ENCODE results near the gene SHB.

The SHB gene

DNA sequence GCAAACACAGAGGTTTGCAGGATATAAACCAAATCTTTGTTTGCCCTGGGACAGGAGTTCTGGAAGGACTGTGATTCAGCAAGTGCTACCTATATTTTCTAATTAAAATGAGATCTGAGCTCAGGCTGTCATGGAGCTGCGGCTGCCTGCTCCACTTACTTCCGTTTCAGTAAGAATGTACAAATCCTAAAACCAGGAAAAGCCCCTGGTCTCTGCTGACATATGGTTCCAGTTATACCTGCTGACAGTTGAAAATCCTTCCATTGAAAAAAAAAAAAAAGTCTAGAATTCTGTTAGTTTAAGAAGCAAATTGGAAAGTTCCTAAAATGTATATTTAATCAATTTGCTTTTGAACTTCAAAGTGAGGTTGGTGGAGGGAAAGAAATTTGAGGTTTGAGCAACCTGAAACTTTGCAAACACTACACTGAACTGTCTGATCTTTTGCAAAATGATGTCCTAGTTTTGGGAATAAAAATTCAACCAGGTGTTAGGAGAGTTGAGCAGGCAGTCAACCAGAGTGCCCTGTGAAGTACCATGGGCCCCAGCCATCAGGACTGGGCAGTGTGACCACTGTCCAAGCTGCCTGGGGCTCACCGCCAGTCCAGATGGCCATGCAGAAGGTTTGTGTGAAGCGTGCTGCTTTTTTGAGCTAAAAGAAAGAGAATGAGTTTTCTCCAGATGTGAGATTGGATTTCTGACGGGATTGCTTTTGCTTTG is 50.6 kb downstream of the SHB start:
- peak overlapping the region; percentile 49 for H3K9ac ChIP-seq (ENCODE audit: low read length)
- no peaks in the 10 kb centered on the region for H3K9me3 ChIP-seq (ENCODE audit: control insufficient read depth, insufficient read depth, low read depth, low read length)
- no peak overlapping the region for H3K4me3 ChIP-seq (ENCODE audit: low read depth, low read length)
- H3K27ac ChIP-seq (ENCODE audit: low read depth, low read length): peak overlapping the region; percentile 74
- H3K4me1 ChIP-seq (ENCODE audit: control insufficient read depth, insufficient read depth, low read length): peaks cover 82% of the 10 kb centered on the region
- peaks cover 13% of the 10 kb centered on the region; the same call in 1 of the 2 replicates for H3K36me3 ChIP-seq (ENCODE audit: control insufficient read depth, insufficient read depth, low read length)
- H3K27me3 ChIP-seq (ENCODE audit: control insufficient read depth, insufficient read depth, low read length): no peaks in the 10 kb centered on the region

DNA sequence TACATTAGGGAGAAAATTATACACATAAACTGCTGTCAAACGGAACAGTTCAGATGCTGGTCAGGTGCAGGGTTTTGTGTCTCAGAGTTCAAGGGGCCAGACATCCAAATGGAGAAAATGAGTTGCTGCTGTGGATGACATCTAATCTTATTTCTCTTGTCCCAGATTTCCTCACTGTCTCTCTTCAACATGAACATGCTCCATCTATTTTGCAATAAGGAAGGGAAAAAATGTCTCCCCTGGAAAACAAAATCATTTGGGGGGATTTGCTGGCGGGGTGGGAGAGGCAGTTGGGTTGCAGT is 51.2 kb downstream of the SHB start:
- Histone ChIP-seq H3K4me1 (ENCODE audit: control insufficient read depth, insufficient read depth, low read length) (peaks cover 76% of the 10 kb centered on the region), H3K9me3 (ENCODE audit: control insufficient read depth, insufficient read depth, low read depth, low read length) (no peaks in the 10 kb centered on the region), H3K4me3 (ENCODE audit: low read depth, low read length) (no peak overlapping the region), H3K27ac (ENCODE audit: low read depth, low read length) (peak overlapping the region; percentile 74), H3K9ac (ENCODE audit: low read length) (peak overlapping the region; percentile 78), H3K36me3 (ENCODE audit: control insufficient read depth, insufficient read depth, low read length) (peaks cover 15% of the 10 kb centered on the region; the same call in 1 of the 2 replicates), H3K27me3 (ENCODE audit: control insufficient read depth, insufficient read depth, low read length) (no peaks in the 10 kb centered on the region)

DNA sequence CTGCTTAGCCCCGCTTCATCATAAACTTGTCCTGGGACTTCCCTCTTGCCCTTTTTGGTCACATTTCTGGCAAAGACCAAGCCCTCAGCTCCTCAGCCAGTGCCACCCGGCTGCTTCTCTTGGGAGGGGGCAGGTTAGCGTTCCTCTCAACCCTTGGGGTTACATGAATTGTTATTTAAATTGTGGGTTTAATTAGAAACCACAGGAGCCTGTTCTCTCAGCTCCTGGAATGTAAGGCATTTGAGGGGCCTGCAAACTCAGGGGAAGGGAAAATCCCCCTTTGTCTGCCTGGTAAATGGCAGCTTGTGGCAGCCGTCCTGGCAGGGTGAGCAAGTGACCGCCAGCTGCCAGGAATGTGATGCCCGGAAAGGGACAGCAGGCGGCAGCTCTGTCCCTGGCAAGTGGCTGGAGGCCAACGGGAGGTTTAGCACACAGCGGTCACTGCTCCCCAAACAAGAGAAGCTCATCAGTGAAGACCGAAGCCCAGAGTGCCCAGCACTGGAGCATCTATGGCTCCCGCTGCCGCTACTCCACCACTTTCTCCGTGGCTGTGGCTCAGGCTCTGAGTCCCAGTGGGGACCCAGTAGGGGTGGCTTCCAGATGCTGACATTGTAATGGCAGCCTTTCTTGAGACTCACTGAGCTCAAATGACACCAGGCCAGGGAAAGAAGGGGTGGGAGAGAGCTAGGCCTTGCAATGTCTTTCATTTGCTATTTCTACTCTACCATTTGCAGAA is 51.7 kb downstream of the SHB start:
- Histone ChIP-seq H3K4me1 (ENCODE audit: control insufficient read depth, insufficient read depth, low read length) (peaks cover 71% of the 10 kb centered on the region), H3K4me3 (ENCODE audit: low read depth, low read length) (peak overlapping the region; percentile 26), H3K36me3 (ENCODE audit: control insufficient read depth, insufficient read depth, low read length) (peaks cover 17% of the 10 kb centered on the region; the same call in 1 of the 2 replicates), H3K9ac (ENCODE audit: low read length) (peak overlapping the region; percentile 78), H3K9me3 (ENCODE audit: control insufficient read depth, insufficient read depth, low read depth, low read length) (no peaks in the 10 kb centered on the region), H3K27ac (ENCODE audit: low read depth, low read length) (peak overlapping the region; percentile 87), H3K27me3 (ENCODE audit: control insufficient read depth, insufficient read depth, low read length) (no peaks in the 10 kb centered on the region)

DNA sequence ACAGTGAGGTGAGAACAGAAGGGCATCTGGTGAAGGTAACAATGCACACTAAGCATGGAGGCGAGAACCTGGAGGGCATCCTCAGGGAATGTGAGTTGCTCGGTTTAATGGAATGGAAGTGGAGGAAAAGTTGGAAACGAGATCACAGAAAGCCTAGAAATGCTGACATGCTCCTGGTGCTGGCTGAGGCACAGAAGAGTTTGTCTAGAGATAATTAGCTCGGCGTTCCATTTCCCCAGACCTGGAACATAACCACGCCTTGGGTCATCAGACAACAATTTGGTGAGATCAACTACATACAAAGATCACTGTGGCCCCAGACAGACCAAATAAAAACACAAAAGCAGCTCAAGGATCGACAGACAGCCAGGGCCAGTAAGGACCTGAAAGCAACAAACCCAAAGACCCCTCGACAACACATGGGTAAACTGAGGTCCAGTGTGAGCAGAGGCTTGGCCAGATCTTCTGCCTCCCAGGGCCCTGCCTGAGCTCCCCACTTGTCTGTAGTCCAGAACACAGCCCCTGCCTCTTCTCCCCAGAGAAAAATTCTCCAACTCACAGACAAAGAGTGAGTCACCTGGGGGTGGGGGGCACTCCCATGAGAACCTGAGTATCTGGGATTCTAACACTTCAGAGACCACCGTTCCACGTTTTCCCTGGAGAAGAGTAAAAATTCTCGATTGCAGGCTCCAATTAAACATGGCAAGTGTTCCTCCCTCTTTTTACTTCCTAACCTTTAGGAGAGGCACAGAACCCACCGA is 52.5 kb downstream of the SHB start:
- Histone ChIP-seq H3K9ac (ENCODE audit: low read length) (peak overlapping the region; percentile 78), H3K9me3 (ENCODE audit: control insufficient read depth, insufficient read depth, low read depth, low read length) (no peaks in the 10 kb centered on the region), H3K27me3 (ENCODE audit: control insufficient read depth, insufficient read depth, low read length) (no peaks in the 10 kb centered on the region), H3K36me3 (ENCODE audit: control insufficient read depth, insufficient read depth, low read length) (peaks cover 21% of the 10 kb centered on the region; the same call in 1 of the 2 replicates), H3K4me3 (ENCODE audit: low read depth, low read length) (peak overlapping the region; percentile 11), H3K27ac (ENCODE audit: low read depth, low read length) (peak overlapping the region; percentile 87), H3K4me1 (ENCODE audit: control insufficient read depth, insufficient read depth, low read length) (peaks cover 63% of the 10 kb centered on the region)

DNA sequence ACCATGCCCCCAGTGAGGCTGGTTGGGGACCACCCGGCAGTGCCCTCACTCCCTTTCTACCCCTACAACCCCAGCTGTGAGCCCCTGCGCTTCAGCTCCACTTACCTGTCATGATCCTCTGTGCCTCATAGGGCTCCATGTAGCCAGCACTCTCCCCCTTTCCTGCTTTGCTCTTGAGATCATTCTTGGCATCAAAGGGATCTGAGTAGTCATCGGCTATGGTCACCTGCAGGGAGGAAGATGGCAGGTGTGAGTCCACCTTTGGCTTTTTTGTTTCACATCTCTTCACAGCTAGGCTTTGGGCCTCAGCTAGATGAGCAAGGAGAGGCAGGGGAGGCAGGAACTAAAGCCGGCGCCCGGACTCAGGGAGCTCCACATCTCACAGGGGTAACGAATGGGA is 53.1 kb downstream of the SHB start:
- Histone ChIP-seq H3K4me3 (ENCODE audit: low read depth, low read length) (no peak overlapping the region), H3K9ac (ENCODE audit: low read length) (peak overlapping the region; percentile 78), H3K27me3 (ENCODE audit: control insufficient read depth, insufficient read depth, low read length) (no peaks in the 10 kb centered on the region), H3K4me1 (ENCODE audit: control insufficient read depth, insufficient read depth, low read length) (peaks cover 67% of the 10 kb centered on the region), H3K9me3 (ENCODE audit: control insufficient read depth, insufficient read depth, low read depth, low read length) (no peaks in the 10 kb centered on the region), H3K36me3 (ENCODE audit: control insufficient read depth, insufficient read depth, low read length) (peaks cover 21% of the 10 kb centered on the region; the same call in 1 of the 2 replicates), H3K27ac (ENCODE audit: low read depth, low read length) (no peak overlapping the region)

GRCh38 chr9:38015266-38015665 is 53.8 kb downstream of the SHB start:
- Histone ChIP-seq H3K4me1 (ENCODE audit: control insufficient read depth, insufficient read depth, low read length) (peaks cover 64% of the 10 kb centered on the region), H3K27ac (ENCODE audit: low read depth, low read length) (no peak overlapping the region), H3K9me3 (ENCODE audit: control insufficient read depth, insufficient read depth, low read depth, low read length) (no peaks in the 10 kb centered on the region), H3K36me3 (ENCODE audit: control insufficient read depth, insufficient read depth, low read length) (peaks cover 21% of the 10 kb centered on the region; the same call in 1 of the 2 replicates), H3K4me3 (ENCODE audit: low read depth, low read length) (no peak overlapping the region), H3K27me3 (ENCODE audit: control insufficient read depth, insufficient read depth, low read length) (no peaks in the 10 kb centered on the region), H3K9ac (ENCODE audit: low read length) (no peak overlapping the region)

- Histone ChIP-seq H3K9me3 (ENCODE audit: control insufficient read depth, insufficient read depth, low read depth, low read length) (no peaks in the 10 kb centered on the region), H3K9ac (ENCODE audit: low read length) (no peak overlapping the region), H3K36me3 (ENCODE audit: control insufficient read depth, insufficient read depth, low read length) (peaks cover 21% of the 10 kb centered on the region; the same call in 1 of the 2 replicates), H3K27me3 (ENCODE audit: control insufficient read depth, insufficient read depth, low read length) (no peaks in the 10 kb centered on the region), H3K4me1 (ENCODE audit: control insufficient read depth, insufficient read depth, low read length) (peaks cover 59% of the 10 kb centered on the region), H3K4me3 (ENCODE audit: low read depth, low read length) (no peak overlapping the region), H3K27ac (ENCODE audit: low read depth, low read length) (no peak overlapping the region)
These were observed 56.1 kb downstream of the SHB start for GRCh38 chr9:38012767-38013450.

- H3K9me3 ChIP-seq (ENCODE audit: control insufficient read depth, insufficient read depth, low read depth, low read length): no peaks in the 10 kb centered on the region
- no peak overlapping the region for H3K27ac ChIP-seq (ENCODE audit: low read depth, low read length)
- H3K36me3 ChIP-seq (ENCODE audit: control insufficient read depth, insufficient read depth, low read length): peaks cover 21% of the 10 kb centered on the region; the same call in 1 of the 2 replicates
These were observed 57.0 kb downstream of the SHB start for GRCh38 chr9:38011991-38012390.

DNA sequence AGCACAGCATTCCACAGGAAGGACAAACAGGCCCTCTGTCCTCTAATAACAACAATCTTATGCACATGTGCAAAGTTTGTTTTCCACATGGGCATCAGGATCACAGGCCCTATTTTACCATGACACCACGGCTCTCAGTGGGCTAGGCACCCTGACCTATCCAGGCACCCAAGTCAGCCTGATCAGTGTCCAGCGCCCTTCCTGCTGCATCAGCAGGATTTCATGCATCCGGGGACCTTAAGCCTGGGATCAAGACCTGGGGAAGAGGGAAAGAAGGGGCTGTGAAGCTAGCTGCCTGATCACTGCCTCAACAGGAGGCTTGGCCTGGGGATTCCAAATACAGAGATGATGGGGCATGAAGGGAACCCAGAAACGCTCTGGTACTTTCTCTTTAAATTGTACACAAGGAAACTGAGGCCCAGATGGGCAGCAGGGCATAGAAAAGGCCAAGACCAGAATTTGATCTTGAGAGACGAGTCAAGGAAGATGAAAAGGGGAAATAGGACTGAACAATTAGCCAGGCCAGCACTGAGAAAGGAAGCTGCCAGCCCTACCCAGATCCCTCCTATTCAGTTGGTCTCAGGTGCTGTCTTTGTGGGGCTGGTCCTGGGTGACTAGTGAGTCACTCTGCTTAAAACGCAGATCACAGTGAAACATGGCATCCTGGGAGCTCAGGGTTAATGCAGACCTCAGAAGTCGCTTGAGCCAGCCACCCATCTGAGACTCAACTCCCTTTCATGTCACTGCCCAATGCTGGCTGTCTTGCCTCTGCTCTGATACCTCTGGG is 57.9 kb downstream of the SHB start:
- no peaks in the 10 kb centered on the region for H3K9me3 ChIP-seq (ENCODE audit: control insufficient read depth, insufficient read depth, low read depth, low read length)
- H3K27me3 ChIP-seq (ENCODE audit: control insufficient read depth, insufficient read depth, low read length): no peaks in the 10 kb centered on the region
- H3K36me3 ChIP-seq (ENCODE audit: control insufficient read depth, insufficient read depth, low read length): peaks cover 21% of the 10 kb centered on the region; the same call in 1 of the 2 replicates
- no peak overlapping the region for H3K9ac ChIP-seq (ENCODE audit: low read length)
- peaks cover 56% of the 10 kb centered on the region for H3K4me1 ChIP-seq (ENCODE audit: control insufficient read depth, insufficient read depth, low read length)
- H3K27ac ChIP-seq (ENCODE audit: low read depth, low read length): no peak overlapping the region
- no peak overlapping the region for H3K4me3 ChIP-seq (ENCODE audit: low read depth, low read length)

More at GRCh38 chr9:38011991-38012390, 57.0 kb downstream of the SHB start:
- no peaks in the 10 kb centered on the region for H3K27me3 ChIP-seq (ENCODE audit: control insufficient read depth, insufficient read depth, low read length)
- no peak overlapping the region for H3K9ac ChIP-seq (ENCODE audit: low read length)
- H3K4me1 ChIP-seq (ENCODE audit: control insufficient read depth, insufficient read depth, low read length): peaks cover 60% of the 10 kb centered on the region
- no peak overlapping the region for H3K4me3 ChIP-seq (ENCODE audit: low read depth, low read length)

GRCh38 chr9:38009990-38010389 is 59.0 kb downstream of the SHB start:
- Histone ChIP-seq H3K9me3 (ENCODE audit: control insufficient read depth, insufficient read depth, low read depth, low read length) (no peaks in the 10 kb centered on the region), H3K4me3 (ENCODE audit: low read depth, low read length) (no peak overlapping the region), H3K27ac (ENCODE audit: low read depth, low read length) (no peak overlapping the region), H3K4me1 (ENCODE audit: control insufficient read depth, insufficient read depth, low read length) (peaks cover 48% of the 10 kb centered on the region), H3K9ac (ENCODE audit: low read length) (no peak overlapping the region), H3K27me3 (ENCODE audit: control insufficient read depth, insufficient read depth, low read length) (no peaks in the 10 kb centered on the region), H3K36me3 (ENCODE audit: control insufficient read depth, insufficient read depth, low read length) (peaks cover 21% of the 10 kb centered on the region; the same call in 1 of the 2 replicates)
